ENCODE measurements around the gene PRSS33. TPM values are rescaled to one million over a fixed set of nuclear protein-coding genes. Genes with fewer than 3 reads are reported as not detected.

Gene PRSS33
- total and polyA plus RNA-seq, 2 of the 8 experiments (the other 6 are each of a cell fraction or from before 2014, with no cell fraction given), result 0.09 TPM; not detected in 1

- TF ChIP-seq USF2 (IDR thresholded peaks at IDR 0.05; ENCODE audit: low read length) (no peak), EGR1 (IDR thresholded peaks at IDR 0.05; ENCODE audit: borderline replicate concordance, low read depth, low read length) (no peak), POLR2AphosphoS5 (IDR thresholded peaks at IDR 0.05; ENCODE audit: low read depth, low read length) (no peak), POU5F1 (IDR thresholded peaks at IDR 0.05; ENCODE audit: low read depth, low read length) (no peak), TBP (IDR thresholded peaks at IDR 0.05; ENCODE audit: low read depth, low read length) (no peak), CTCF (IDR thresholded peaks at IDR 0.05; ENCODE audit: control extremely low read depth in 1 of 3, insufficient read depth in 1 of 3, low read depth in 1 of 3, low read length in 3 of 3) (no peak), POLR2A (IDR thresholded peaks at IDR 0.05; ENCODE audit: control extremely low read depth in 1 of 2, low read depth in 2 of 2, low read length in 2 of 2) (no peak)
These were observed 3.6 kb downstream of the PRSS33 start (continued) for GRCh38 chr16:2783581-2784357.
